CD4-positive, alpha-beta T cell treated with Interleukin-17A for 1 hour (primary cell): Measurements from ENCODE around the gene RNF31.
A peak's percentile ranks its signal among the peaks of the same experiment; 100 is the strongest.

ENCODE experiments used
- DNase-seq: peaks from one replicate; pipeline ENCODE4 v3.0.0-alpha.2; 2020

The RNF31 gene

GRCh38 chr14:24160850-24161804 lies 13.8 kb downstream of the RNF31 start, which contains the start of gene IRF9:
IRF9 (plus strand) TSS chr14:24161265; CDS start chr14:24162145, 880 bp downstream.
- peak; percentile 98 for DNase-seq

DNA sequence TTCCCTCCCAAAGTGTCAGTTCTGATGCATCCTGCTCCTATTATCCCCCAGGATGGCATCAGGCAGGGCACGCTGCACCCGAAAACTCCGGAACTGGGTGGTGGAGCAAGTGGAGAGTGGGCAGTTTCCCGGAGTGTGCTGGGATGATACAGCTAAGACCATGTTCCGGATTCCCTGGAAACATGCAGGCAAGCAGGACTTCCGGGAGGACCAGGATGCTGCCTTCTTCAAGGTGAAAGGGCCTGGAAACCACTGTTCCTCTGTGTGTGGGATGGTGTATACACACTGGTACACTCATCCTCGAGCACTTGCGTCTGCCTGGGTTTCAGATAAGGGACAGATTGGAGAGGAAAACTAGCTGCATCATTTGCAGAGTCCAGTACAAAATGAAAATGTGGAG lies 14.8 kb downstream of the RNF31 start:
- no peak for DNase-seq

- no peak for DNase-seq
These were observed 17.3 kb downstream of the RNF31 start for GRCh38 chr14:24164518-24164991.

DNA sequence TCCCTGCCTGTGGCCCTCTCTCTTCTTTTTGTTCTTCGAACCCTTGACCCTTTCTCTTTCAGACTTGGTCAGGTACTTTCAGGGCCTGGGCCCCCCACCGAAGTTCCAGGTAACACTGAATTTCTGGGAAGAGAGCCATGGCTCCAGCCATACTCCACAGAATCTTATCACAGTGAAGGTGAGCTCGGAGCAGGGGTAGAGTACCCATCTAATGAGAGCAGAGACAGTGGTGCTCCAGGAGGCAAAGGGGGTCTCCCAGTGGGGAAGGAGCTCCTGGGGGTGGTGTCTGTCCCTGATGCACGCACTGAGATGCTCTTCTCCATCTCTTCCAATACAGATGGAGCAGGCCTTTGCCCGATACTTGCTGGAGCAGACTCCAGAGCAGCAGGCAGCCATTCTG lies 18.5 kb downstream of the RNF31 start:
- no peak for DNase-seq

- DNase-seq, result no peak
These were observed 20.3 kb downstream of the RNF31 start for GRCh38 chr14:24167469-24168114.

- peak; percentile 74 for DNase-seq
These were observed 24.3 kb downstream of the RNF31 start, which contains the start of gene REC8 for GRCh38 chr14:24171422-24172260. REC8 (plus strand) TSS chr14:24172080; CDS start chr14:24172553, 473 bp downstream.

DNA sequence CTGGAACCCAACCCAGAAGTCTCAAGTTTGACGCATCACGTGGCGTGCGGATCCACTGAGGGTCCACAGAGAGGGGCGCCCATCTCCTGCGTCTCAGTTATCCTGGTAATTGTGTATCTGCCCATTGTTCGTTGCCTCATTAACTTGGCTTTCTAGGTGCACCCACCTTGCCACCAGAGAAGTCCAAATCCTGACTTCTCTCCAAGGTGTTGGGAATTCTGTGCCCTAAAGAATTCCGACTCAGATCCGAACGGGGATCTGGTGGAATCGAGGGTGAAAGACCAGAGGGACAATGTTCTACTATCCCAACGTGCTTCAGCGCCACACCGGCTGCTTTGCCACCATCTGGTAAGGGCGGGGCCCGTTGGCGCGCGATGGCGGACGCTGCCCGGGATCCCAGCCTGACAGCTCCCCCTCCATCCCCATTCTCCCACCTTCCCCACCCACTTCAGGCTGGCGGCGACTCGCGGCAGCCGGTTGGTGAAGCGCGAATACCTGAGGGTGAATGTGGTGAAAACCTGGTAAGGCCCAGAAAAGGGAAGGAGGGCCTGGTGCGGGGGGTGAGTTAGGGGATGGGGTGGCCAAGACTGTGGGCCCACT lies 25.1 kb downstream of the RNF31 start:
- no peak for DNase-seq

DNA sequence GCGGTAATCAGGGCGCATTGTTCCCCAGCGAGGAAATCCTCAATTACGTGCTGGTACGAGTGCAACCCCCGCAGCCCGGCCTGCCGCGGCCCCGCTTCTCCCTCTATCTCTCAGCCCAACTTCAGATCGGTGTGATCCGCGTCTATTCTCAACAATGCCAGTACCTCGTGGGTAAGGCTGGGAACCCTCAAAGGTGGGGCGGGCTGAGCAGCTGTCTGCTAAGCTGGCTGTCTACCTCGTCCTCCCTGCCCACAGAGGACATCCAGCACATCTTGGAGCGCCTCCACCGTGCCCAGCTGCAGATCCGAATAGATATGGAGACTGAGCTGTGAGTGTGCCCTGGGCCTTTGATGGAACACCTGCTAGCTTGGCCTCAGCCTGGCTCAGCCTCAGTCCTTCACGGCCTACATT lies 25.6 kb downstream of the RNF31 start:
- DNase-seq, result no peak

GRCh38 chr14:24176599-24176998 lies 29.3 kb downstream of the RNF31 start:
- no peak for DNase-seq

GRCh38 chr14:24177041-24177825 lies 29.9 kb downstream of the RNF31 start:
- no peak for DNase-seq

- DNase-seq, result no peak
These were observed 30.6 kb downstream of the RNF31 start for GRCh38 chr14:24177891-24178290.

- no peak for DNase-seq
These were observed 31.3 kb downstream of the RNF31 start for GRCh38 chr14:24178399-24179178.

GRCh38 chr14:24179294-24179960 lies 32.1 kb downstream of the RNF31 start:
- DNase-seq, result no peak

DNA sequence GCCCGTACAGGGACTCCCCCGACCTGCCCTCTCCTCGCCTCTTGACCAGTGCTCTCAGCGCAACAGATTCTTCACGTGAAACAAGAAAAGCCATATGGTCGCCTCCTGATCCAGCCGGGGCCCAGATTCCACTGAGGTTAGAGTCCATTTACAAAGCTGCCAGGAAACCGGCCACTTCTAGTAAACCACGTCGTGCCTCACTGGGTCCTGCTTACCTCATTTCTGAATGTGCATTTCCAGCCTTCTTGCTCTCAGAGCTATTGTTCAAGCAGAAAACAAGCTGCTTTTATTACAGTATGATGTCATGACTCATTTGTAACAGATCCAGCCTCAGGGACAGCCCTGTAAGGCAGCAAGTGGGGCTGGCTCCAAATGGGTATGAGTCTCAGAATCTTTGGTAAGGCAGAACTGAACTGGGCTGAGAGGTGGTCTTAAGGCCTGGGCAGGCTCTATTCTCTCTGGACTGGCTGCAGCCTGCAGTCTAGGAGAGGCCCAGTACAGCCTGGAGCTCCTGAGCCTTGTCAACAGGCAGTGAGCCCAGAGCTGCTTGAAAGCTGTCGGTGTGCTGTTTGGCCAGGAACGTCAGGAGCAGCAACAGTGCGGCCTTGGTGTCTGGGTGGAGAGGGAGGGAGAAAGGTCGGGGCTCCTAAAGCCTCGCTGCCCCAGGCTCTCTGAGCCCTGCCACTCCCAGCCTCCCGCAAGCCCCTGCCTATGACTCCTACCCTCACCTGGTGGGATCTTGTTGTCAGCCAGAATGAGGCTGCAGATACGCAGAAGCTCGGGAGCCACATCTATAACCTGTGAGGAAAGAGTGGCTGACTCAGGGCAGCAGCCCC lies 32.9 kb downstream of the RNF31 start:
- DNase-seq, result no peak

- no peak for DNase-seq
These were observed 34.2 kb downstream of the RNF31 start for GRCh38 chr14:24181371-24182077.

GRCh38 chr14:24182110-24182882 lies 35.0 kb downstream of the RNF31 start:
- no peak for DNase-seq

DNA sequence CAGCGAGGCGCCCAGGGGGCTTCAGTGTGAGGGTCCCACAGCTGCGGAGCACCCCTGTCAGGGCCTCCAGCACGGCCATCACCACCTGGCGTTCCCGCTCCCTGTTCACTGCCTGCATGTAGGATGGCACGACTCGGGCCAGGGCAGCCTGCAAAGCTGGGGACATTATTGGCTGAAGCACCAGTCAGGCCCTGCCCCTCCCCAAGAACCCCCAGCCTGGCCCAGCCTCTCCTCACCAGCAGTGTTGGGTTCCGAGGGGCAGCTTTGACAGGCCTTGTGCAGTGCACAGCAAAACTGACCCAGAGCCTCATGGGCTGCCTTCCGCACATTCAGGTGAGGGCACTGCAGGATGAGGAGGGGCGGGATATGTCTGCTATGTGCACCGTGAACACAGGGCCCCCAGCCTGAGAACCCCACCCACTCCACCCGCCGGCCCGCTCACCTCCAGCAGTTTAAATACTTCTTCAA lies 35.8 kb downstream of the RNF31 start:
- DNase-seq, result no peak
